Measurements from ENCODE around the gene ADAMTS1.
"Not testable (repeated sequence)": the region's sequence is repeated elsewhere in the genome, so short reads cannot be mapped to it uniquely, and the experiment has no call there.

ADAMTS1 gene

DNA sequence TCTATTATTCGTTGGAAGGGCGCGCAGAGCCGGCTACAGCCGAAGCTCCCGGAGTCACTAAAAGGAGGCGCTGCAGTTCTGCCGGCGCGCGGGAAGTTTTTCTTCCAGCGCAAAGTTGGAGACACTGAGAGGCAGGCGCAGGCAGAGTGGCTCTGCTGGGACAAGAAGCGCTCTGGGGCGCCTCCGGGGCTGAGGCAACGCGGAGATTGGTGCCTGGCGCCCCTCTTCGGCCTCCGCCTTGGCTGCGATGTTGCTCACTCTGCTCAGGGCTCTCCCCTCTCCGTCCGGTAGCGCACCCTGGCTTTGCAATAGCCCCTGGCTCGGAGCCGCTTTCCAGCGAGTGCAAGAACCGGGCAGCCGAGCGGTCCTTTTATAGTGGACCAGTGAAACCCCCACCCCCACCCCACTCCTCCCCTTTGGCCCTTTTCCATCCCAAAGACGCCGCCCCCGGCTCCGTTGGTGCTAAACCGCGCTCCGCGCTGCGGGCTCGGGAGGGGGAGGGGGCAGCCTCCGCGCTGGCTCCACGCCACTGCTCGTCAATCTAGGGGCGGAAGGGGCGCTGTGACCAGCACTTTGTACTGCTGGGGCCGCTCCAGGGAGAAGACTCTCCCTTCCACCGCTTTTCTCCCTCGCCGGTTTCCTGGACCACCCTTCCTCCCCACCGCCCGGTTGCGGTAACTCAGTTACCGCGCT lies at the start of gene ADAMTS1:
ADAMTS1 (minus strand) TSS at position 344 of the 693 bp plus-strand sequence. CDS start 455 bp downstream, outside the sequence.
- Histone ChIP-seq H3K27ac (peak within 1 kb of the TSS; percentile 53 to 92 (median 78)), H3K4me3 (peak within 1 kb of the TSS; percentile 55 to 68 (median 59))

DNA sequence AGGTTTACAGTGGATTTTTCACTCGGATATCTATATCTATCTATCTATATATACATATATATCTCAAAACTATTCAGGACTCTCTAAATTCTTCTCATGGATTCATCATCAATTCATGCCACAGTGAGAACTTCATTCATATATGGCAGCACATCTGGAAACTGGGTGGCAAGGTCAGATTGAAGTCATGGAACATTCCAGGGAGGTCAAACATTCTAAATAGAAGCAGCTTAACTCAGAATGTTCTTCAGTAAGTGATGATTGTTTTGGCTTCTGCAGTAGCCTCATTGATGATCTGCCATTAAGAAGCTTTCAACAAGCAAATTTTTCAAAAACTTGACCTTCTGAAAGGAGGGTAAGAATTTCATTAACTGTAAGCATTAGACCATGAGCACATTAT lies 46.9 kb upstream of the ADAMTS1 start:
- no peak overlapping the region for H3K4me3 ChIP-seq
- H3K27ac ChIP-seq, result no peak overlapping the region

DNA sequence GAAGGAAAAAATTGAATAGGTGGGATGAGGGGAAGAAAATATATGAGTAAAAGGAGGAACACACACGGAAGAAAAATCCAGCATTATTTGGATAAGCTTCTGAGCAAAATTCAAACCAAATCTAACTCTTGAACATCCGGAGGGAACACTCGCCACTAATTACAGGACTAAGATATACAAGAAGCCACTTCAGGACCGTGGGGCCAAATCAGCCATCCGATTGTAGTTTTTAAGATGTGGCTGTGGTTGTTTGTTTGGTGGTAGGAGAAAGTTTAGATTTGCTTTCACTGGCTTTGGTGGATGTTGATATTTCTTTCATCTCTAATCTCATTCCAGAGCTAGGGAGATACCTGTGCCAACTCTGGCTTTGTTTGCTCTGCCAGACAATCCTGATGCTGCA lies 43.7 kb upstream of the ADAMTS1 start:
- Histone ChIP-seq H3K4me3 (no peak overlapping the region), H3K27ac (peak overlapping the region in 1 of 21 experiments; percentile 21)

DNA sequence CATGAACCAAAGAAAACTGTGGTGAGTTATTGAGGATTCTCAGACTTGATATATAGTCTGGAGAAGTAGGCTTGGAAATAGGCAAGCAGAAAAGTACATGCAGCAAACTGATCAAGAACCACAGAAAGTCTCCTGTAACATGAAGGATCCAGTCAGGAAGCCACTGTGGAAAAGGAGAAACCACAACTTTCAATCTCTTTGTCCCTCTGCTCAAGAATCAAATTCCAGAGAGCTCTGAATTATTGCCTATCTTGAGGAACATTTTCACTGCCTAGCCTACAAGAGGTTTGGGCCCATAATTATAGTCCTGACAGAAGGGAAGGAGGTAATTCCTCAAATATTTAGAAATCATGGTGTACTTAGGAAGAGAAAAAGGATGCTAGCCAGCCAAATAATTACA lies 43.0 kb upstream of the ADAMTS1 start:
- Histone ChIP-seq H3K27ac (peak overlapping the region in 1 of 21 experiments; percentile 21), H3K4me3 (no peak overlapping the region)

DNA sequence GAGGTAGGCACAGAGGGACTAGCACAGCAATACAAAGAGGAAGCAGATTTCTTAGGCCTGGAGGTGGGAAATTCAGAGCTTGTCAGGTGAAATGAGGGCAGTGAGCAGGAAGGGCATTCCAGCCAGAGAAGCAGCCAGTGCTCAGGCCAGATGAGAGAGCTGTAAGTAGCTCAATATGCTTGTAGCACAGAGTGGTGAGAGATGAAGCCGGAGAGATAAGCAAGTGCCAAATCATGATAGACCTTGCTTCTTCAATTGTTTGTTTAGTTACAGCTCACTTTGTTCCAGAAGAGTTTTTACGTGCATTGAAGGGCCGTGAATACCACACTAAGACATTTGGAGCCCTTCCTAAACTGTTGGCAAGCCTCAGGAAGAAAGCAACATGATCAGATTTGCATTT lies 42.0 kb upstream of the ADAMTS1 start:
- no peak overlapping the region for H3K27ac ChIP-seq
- H3K4me3 ChIP-seq, result no peak overlapping the region

DNA sequence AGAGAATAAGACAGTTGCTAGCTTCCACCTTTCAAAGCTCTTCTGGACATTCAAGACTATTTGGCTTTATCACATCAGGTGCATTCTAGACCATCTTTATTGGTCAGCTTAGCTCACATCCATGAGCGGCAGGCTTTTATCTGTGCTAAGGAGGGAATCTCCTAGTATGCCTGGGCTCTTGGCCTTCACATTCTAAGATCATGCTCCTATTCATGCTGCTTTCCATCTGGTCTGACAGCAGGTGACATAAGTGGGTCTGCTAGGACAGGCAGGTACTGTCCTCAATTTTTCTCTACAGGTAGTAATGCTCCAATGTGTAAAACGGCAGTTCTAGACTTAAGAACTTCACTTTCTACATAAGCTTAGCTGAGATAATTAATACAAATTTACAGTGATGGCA lies 39.2 kb upstream of the ADAMTS1 start:
- H3K27ac ChIP-seq, result no peak overlapping the region
- H3K4me3 ChIP-seq, result no peak overlapping the region

GRCh38 chr21:26883768-26884167 lies 38.6 kb upstream of the ADAMTS1 start:
- no peak overlapping the region for H3K4me3 ChIP-seq
- no peak overlapping the region for H3K27ac ChIP-seq

- no peak overlapping the region for H3K4me3 ChIP-seq
- no peak overlapping the region for H3K27ac ChIP-seq
These were observed 36.5 kb upstream of the ADAMTS1 start for GRCh38 chr21:26881504-26882228.

GRCh38 chr21:26877018-26877417 lies 31.8 kb upstream of the ADAMTS1 start:
- H3K4me3 ChIP-seq, result no peak overlapping the region
- no peak overlapping the region for H3K27ac ChIP-seq

DNA sequence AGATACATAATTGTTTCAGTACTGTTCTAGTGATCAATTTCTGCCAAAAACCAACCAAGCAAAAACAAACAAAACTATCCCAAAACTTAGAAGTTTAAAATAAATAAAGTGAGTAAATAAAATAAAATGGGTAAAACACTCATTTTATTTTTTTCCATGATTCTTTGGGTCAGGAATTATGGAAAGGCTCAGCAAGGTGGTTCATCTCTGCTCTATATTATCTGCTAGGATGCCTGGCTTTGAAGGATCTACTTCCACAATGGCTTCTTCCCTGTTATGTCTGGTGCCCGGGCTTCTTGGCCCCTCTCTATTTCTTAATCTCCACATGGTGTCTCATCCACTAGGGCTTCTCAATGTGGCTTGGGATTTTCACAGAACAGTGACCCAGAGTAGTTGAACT lies 29.1 kb upstream of the ADAMTS1 start:
- Histone ChIP-seq H3K4me3 (no peak overlapping the region), H3K27ac (no peak overlapping the region)

DNA sequence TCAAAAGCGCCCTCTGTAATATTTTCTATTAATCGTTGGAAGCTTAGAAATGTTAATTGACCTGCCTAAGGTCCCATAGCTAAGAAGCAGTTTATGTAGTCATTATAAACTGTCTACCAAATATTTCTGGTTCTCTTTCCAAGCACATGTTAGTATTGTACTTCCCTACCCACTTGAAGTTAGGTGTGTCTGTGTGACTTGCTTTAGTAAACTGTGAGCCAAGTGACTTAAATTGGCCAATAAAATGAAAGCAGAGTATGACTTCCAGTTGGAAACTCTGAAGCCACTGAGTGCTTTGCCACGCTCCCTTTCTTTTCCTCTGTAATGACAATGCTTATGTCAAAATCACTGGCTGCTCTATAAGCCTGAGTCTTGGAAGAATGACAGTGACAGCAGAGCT lies 20.6 kb upstream of the ADAMTS1 start:
- no peak overlapping the region for H3K4me3 ChIP-seq
- no peak overlapping the region for H3K27ac ChIP-seq

- not testable (repeated sequence) for H3K27ac ChIP-seq, H3K4me3 ChIP-seq
These were observed 11.7 kb upstream of the ADAMTS1 start for GRCh38 chr21:26856871-26857350.

DNA sequence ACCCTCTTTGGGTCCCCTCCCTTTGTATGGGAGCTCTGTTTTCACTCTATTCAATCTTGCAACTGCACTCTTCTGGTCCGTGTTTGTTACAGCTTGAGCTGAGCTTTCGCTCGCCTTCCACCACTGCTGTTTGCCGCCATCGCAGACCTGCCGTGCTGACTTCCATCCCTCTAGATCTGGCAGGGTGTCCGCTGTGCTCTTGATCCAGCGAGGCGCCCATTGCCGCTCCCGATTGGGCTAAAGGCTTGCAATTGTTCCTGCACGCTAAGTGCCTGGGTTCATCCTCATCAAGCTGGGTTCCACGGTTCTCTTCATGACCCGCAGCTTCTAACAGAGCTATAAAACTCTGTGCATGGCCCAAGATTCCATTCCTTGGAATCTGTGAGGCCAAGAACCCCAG lies 9.5 kb upstream of the ADAMTS1 start:
- H3K27ac ChIP-seq, H3K4me3 ChIP-seq: not testable (repeated sequence)

- Histone ChIP-seq H3K4me3 (no peak overlapping the region), H3K27ac (no peak overlapping the region)
These were observed 7.2 kb upstream of the ADAMTS1 start for GRCh38 chr21:26852423-26852822.

- Histone ChIP-seq H3K4me3 (no peak overlapping the region), H3K27ac (no peak overlapping the region)
These were observed 6.1 kb upstream of the ADAMTS1 start for GRCh38 chr21:26851109-26851944.

GRCh38 chr21:26850116-26850643 lies 5.0 kb upstream of the ADAMTS1 start:
- no peak overlapping the region for H3K27ac ChIP-seq
- no peak overlapping the region for H3K4me3 ChIP-seq

DNA sequence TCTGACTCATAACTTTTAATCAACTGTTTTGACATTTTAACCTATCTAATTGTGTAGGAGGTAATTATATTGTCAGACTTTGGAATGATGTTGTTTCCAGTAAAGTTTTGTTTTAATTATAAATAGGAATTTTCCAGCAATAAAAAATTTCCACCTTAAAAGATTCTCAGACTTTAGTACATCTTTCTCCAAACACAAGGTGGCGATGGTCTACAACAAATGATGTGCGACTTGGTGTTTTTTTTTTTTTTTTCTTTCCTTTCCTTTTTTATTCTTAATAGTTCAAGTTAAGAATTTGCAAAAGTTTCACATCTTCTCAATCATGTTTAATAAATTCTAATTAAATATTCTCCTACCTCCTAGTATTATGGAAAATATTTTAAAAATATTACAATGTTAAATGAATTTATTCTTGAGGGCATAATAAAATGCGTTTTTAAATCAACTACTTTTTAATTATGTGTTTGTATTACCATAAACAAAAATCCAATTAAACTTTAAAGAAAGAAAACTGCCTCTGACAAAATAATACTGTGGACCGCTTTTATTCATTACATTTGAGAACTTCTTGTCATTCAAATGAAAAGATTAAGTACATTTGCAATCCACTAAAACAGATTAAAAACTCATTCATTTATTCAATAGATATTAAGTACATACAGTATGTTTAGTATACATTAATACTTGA lies 4.4 kb upstream of the ADAMTS1 start:
- H3K27ac ChIP-seq, result no peak overlapping the region

GRCh38 chr21:26847921-26848320 lies 2.7 kb upstream of the ADAMTS1 start:
- no peak overlapping the region for H3K4me3 ChIP-seq
- H3K27ac ChIP-seq, result peak overlapping the region in 1 of 21 experiments; percentile 92

More for the DNA sequence above, 4.4 kb upstream of the ADAMTS1 start:
- H3K4me3 ChIP-seq, result no peak overlapping the region

DNA sequence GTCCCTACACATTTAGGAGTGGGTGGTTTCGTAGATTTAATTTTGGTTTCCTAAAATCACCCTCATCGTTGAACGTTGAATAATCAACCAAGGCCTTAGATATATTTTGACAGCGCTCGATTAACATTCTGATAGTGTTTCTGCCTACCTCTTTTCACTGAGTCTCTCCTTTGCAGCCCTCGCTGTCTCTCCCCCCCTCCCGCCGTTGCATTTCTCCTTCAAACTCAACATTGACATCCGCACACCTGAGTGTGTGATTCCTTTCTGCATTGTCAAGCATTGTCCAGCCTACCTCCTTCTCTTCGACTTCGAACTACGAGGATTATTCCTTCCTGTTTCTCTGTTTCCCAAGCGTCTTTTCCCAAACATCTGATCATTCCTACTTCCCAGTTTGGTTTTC lies 1.8 kb upstream of the ADAMTS1 start:
- peak overlapping the region in 17 of 21 experiments; percentile 18 to 92 (median 85) for H3K27ac ChIP-seq
- peak overlapping the region in 5 of 7 experiments; percentile 55 to 68 (median 59) for H3K4me3 ChIP-seq
